ENCODE measurements around the gene IARS2. TPM values are rescaled to one million over a fixed set of nuclear protein-coding genes. Genes with fewer than 3 reads are reported as not detected.
A peak's percentile ranks its signal among the peaks of the same experiment; 100 is the strongest.
"Not testable (repeated sequence)": the region's sequence is repeated elsewhere in the genome, so short reads cannot be mapped to it uniquely, and the experiment has no call there.

Gene IARS2
- total RNA-seq, 1 experiment from 2014 or later: 123 TPM

DNA sequence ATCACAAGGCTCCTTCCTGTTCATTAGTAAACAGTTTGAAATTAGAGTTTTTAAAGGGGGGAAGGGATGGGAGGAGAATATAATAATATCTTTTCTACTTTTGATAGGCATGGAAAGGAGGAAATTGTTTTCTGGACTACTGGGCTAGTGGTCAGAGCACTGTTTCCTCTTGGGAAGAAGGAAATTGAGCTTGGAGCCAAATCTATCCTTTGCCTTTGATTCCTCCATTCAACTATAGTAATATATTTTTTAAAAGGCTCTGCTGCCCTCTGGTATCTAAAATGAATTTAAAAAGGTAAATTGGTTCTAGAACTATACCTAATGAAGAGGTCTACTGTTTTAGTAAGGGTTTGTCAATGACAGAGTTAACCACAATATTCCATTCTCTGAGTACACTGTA is 5.9 kb downstream of the IARS2 start:
- CTCF ChIA-PET: no interaction called here
- H3K4me3 ChIP-seq (ENCODE audit: low read depth, low read length): no peak overlapping the region
- H3K9me3 ChIP-seq: no peaks in the 10 kb centered on the region
- Mint-ChIP-seq H3K4me3 (ENCODE audit: unreplicated experiment) (no peak overlapping the region), H3K27me3 (ENCODE audit: insufficient read depth, unreplicated experiment) (no peaks in the 10 kb centered on the region), H3K4me1 (ENCODE audit: low read depth, unreplicated experiment) (peaks cover 10% of the 10 kb centered on the region), H3K36me3 (ENCODE audit: insufficient read depth, unreplicated experiment) (peaks cover 68% of the 10 kb centered on the region), H3K9me3 (ENCODE audit: unreplicated experiment) (no peaks in the 10 kb centered on the region), H3K27ac (ENCODE audit: unreplicated experiment) (no peak overlapping the region)
- H3K36me3 ChIP-seq (ENCODE audit: control insufficient read depth, insufficient read depth, low read length): peaks cover 2% of the 10 kb centered on the region; the same call in 1 of the 2 replicates
- TF ChIP-seq, protein P1, sequence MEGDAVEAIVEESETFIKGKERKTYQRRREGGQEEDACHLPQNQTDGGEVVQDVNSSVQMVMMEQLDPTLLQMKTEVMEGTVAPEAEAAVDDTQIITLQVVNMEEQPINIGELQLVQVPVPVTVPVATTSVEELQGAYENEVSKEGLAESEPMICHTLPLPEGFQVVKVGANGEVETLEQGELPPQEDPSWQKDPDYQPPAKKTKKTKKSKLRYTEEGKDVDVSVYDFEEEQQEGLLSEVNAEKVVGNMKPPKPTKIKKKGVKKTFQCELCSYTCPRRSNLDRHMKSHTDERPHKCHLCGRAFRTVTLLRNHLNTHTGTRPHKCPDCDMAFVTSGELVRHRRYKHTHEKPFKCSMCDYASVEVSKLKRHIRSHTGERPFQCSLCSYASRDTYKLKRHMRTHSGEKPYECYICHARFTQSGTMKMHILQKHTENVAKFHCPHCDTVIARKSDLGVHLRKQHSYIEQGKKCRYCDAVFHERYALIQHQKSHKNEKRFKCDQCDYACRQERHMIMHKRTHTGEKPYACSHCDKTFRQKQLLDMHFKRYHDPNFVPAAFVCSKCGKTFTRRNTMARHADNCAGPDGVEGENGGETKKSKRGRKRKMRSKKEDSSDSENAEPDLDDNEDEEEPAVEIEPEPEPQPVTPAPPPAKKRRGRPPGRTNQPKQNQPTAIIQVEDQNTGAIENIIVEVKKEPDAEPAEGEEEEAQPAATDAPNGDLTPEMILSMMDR (IDR thresholded peaks at IDR 0.05; ENCODE audit: insufficient read depth in 1 of 2, low read depth in 1 of 2, low read length in 1 of 2, severe bottlenecking in 1 of 2, unreplicated experiment in 1 of 2): no peak
- no TSS peak for BruUV-seq (replicated peaks)
- no peaks in the 10 kb centered on the region for H3K27me3 ChIP-seq (replicated peaks; ENCODE audit: control insufficient read depth, insufficient read depth, low read length)
- DNase-seq: no peak
- H3K4me1 ChIP-seq: no peaks in the 10 kb centered on the region
- POLR2A ChIA-PET: interaction anchor here (0.7 kb wide), 1 partner anchor 12 kb away, joined by 4 read pairs; no protein-coding TSS in a partner anchor
- intact Hi-C loops (cut with micrococcal nuclease; ENCODE audit: unreplicated experiment): no loop called here

- peaks cover 71% of the 10 kb centered on the region for H3K36me3 Mint-ChIP-seq (ENCODE audit: insufficient read depth, unreplicated experiment)
- H3K4me3 ChIP-seq (ENCODE audit: low read depth, low read length); CTCF ChIA-PET; H3K36me3 ChIP-seq (ENCODE audit: control insufficient read depth, insufficient read depth, low read length); intact Hi-C loops (cut with micrococcal nuclease; ENCODE audit: unreplicated experiment); BruUV-seq (replicated peaks); H3K27me3 Mint-ChIP-seq (ENCODE audit: insufficient read depth, unreplicated experiment); H3K9me3 Mint-ChIP-seq (ENCODE audit: unreplicated experiment); H3K4me1 ChIP-seq; POLR2A ChIA-PET; H3K27ac Mint-ChIP-seq (ENCODE audit: unreplicated experiment); H3K4me1 Mint-ChIP-seq (ENCODE audit: low read depth, unreplicated experiment); H3K9me3 ChIP-seq; DNase-seq; H3K4me3 Mint-ChIP-seq (ENCODE audit: unreplicated experiment); H3K27me3 ChIP-seq (replicated peaks; ENCODE audit: control insufficient read depth, insufficient read depth, low read length): not testable (repeated sequence)
Measured at GRCh38 chr1:220110473-220110872, 16.5 kb downstream of the IARS2 start.

- DNase-seq; H3K9me3 Mint-ChIP-seq (ENCODE audit: unreplicated experiment); H3K4me1 ChIP-seq; H3K4me3 Mint-ChIP-seq (ENCODE audit: unreplicated experiment); H3K4me1 Mint-ChIP-seq (ENCODE audit: low read depth, unreplicated experiment); BruUV-seq (replicated peaks); H3K36me3 ChIP-seq (ENCODE audit: control insufficient read depth, insufficient read depth, low read length); H3K27me3 ChIP-seq (replicated peaks; ENCODE audit: control insufficient read depth, insufficient read depth, low read length); H3K4me3 ChIP-seq (ENCODE audit: low read depth, low read length); H3K27me3 Mint-ChIP-seq (ENCODE audit: insufficient read depth, unreplicated experiment); H3K9me3 ChIP-seq; H3K27ac Mint-ChIP-seq (ENCODE audit: unreplicated experiment); intact Hi-C loops (cut with micrococcal nuclease; ENCODE audit: unreplicated experiment): not testable (repeated sequence)
- H3K36me3 Mint-ChIP-seq (ENCODE audit: insufficient read depth, unreplicated experiment): peaks cover 69% of the 10 kb centered on the region
- CTCF ChIA-PET: interaction anchor here (0.6 to 1.3 kb wide), 6 partner anchors 11 to 30 kb away, joined by 3 to 4 read pairs (median 3); partner anchors contain the start of gene BPNT1
- POLR2A ChIA-PET: interaction anchor here (0.6 to 0.7 kb wide), 3 partner anchors 12 to 123 kb away, joined by 3 to 4 read pairs (median 3); no protein-coding TSS in a partner anchor
Measured at GRCh38 chr1:220112600-220112999, 18.7 kb downstream of the IARS2 start.

- Mint-ChIP-seq H3K4me1 (ENCODE audit: low read depth, unreplicated experiment) (no peaks in the 10 kb centered on the region), H3K36me3 (ENCODE audit: insufficient read depth, unreplicated experiment) (peaks cover 65% of the 10 kb centered on the region), H3K27ac (ENCODE audit: unreplicated experiment) (no peak overlapping the region), H3K27me3 (ENCODE audit: insufficient read depth, unreplicated experiment) (no peaks in the 10 kb centered on the region), H3K9me3 (ENCODE audit: unreplicated experiment) (no peaks in the 10 kb centered on the region), H3K4me3 (ENCODE audit: unreplicated experiment) (no peak overlapping the region)
- Histone ChIP-seq H3K4me3 (ENCODE audit: low read depth, low read length) (no peak overlapping the region), H3K4me1 (no peaks in the 10 kb centered on the region), H3K27me3 (replicated peaks; ENCODE audit: control insufficient read depth, insufficient read depth, low read length) (no peaks in the 10 kb centered on the region), H3K36me3 (ENCODE audit: control insufficient read depth, insufficient read depth, low read length) (no peaks in the 10 kb centered on the region; the same call in 1 of the 2 replicates), H3K9me3 (no peaks in the 10 kb centered on the region; the same call in 1 of the 2 replicates)
- BruUV-seq (replicated peaks): no TSS peak
- peak in 1 of 2 experiments; percentile 48 for DNase-seq
- ChIA-PET CTCF (interaction anchor here (0.6 to 1.3 kb wide), 6 partner anchors 8 to 26 kb away, joined by 3 to 4 read pairs (median 3); partner anchors contain the start of gene BPNT1), POLR2A (interaction anchor here (0.6 kb wide), 1 partner anchor 19 kb away, joined by 4 read pairs; the partner anchor contains the start of gene IARS2)
- intact Hi-C loops (cut with micrococcal nuclease; ENCODE audit: unreplicated experiment): no loop called here
- TF ChIP-seq, protein P1 (IDR thresholded peaks at IDR 0.05; ENCODE audit: insufficient read depth in 1 of 2, low read depth in 1 of 2, low read length in 1 of 2, severe bottlenecking in 1 of 2, unreplicated experiment in 1 of 2): peak in 1 of 2 experiments; percentile 61
Measured at GRCh38 chr1:220113136-220113695, 19.3 kb downstream of the IARS2 start.

Measured in Caco-2 (cell line).